Neural crest cell (in vitro differentiated cells): Measurements from ENCODE around the gene PRKAR1B. TPM values are rescaled to one million over a fixed set of nuclear protein-coding genes. Genes with fewer than 3 reads are reported as not detected.
A peak's percentile ranks its signal among the peaks of the same experiment; 100 is the strongest.

Experiments used
- DNase-seq: peaks from one replicate; pipeline ENCODE4 v3.0.0; 2021; ENCODE audit warnings: low read depth, mixed read lengths, low spot score
- H3K27ac Mint-ChIP-seq: one replicate; pipeline ENCODE4 v1.8.0; 2021; ENCODE audit warnings: mild to moderate bottlenecking, mixed read lengths; ENCODE audit not compliant: unreplicated experiment
- H3K27me3 Mint-ChIP-seq: 2 replicates; pipeline ENCODE4 v1.8.0; 2021; ENCODE audit warnings: low read depth, mild to moderate bottlenecking, mixed read lengths
- H3K36me3 Mint-ChIP-seq: 2 replicates; pipeline ENCODE4 v1.8.0; 2021; ENCODE audit warnings: low read depth, mild to moderate bottlenecking, mixed read lengths
- H3K4me1 Mint-ChIP-seq: 2 replicates; pipeline ENCODE4 v1.8.0; 2021; ENCODE audit warnings: mixed read lengths
- H3K4me3 Mint-ChIP-seq: one replicate; pipeline ENCODE4 v1.8.0; 2021; ENCODE audit warnings: mild to moderate bottlenecking, mixed read lengths
- H3K9me3 Mint-ChIP-seq: 2 replicates; pipeline ENCODE4 v1.8.0; 2021; ENCODE audit warnings: mixed read lengths
- CTCF ChIP-seq: fragments of 200-600 bp; sonication (generic); conservative IDR thresholded peaks from 2 replicates; pipeline ENCODE4 v1.5.0; 2021; ENCODE audit warnings: antibody characterized with exemption, mild to moderate bottlenecking
- total RNA-seq: library from RNA; stranded (reverse); gene quantifications from 2 replicates; pipeline ENCODE4 v1.2.1, GENCODE V29; 2021

The PRKAR1B gene
- total RNA-seq, 1 donor from 2014 or later: 9.5 TPM

GRCh38 chr7:611281-611810 lies 115.7 kb downstream of the PRKAR1B start:
- no peak overlapping the region for H3K27ac Mint-ChIP-seq
- H3K4me1 Mint-ChIP-seq: peaks cover 32% of the 10 kb centered on the region
- H3K4me3 Mint-ChIP-seq: no peak overlapping the region
- H3K27me3 Mint-ChIP-seq: no peaks in the 10 kb centered on the region
- TF ChIP-seq CTCF: no peak
- DNase-seq: no peak
- H3K9me3 Mint-ChIP-seq: peaks cover 5% of the 10 kb centered on the region
- H3K36me3 Mint-ChIP-seq: peaks cover 3% of the 10 kb centered on the region

- TF ChIP-seq CTCF: no peak
- Mint-ChIP-seq H3K36me3 (peaks cover 3% of the 10 kb centered on the region), H3K27me3 (no peaks in the 10 kb centered on the region), H3K27ac (peak overlapping the region; percentile 14), H3K4me3 (no peak overlapping the region), H3K4me1 (peaks cover 36% of the 10 kb centered on the region), H3K9me3 (peaks cover 5% of the 10 kb centered on the region)
- DNase-seq: no peak
Measured at GRCh38 chr7:610531-611280, 116.4 kb downstream of the PRKAR1B start.

- no peak for TF ChIP-seq CTCF
- Mint-ChIP-seq H3K9me3 (peaks cover 5% of the 10 kb centered on the region), H3K27me3 (no peaks in the 10 kb centered on the region), H3K27ac (peak overlapping the region; percentile 92), H3K4me3 (no peak overlapping the region), H3K4me1 (peaks cover 36% of the 10 kb centered on the region), H3K36me3 (peaks cover 3% of the 10 kb centered on the region)
- DNase-seq: no peak
Measured at GRCh38 chr7:610141-610530, 116.9 kb downstream of the PRKAR1B start.

- H3K27ac Mint-ChIP-seq: no peak overlapping the region
- peaks cover 3% of the 10 kb centered on the region for H3K36me3 Mint-ChIP-seq
- H3K4me1 Mint-ChIP-seq: peaks cover 40% of the 10 kb centered on the region
- H3K4me3 Mint-ChIP-seq: no peak overlapping the region
- peaks cover 5% of the 10 kb centered on the region for H3K9me3 Mint-ChIP-seq
- no peak for DNase-seq
- TF ChIP-seq CTCF: no peak
- H3K27me3 Mint-ChIP-seq: no peaks in the 10 kb centered on the region
Measured at GRCh38 chr7:609365-609764, 117.7 kb downstream of the PRKAR1B start.

GRCh38 chr7:608954-609353 lies 118.1 kb downstream of the PRKAR1B start:
- H3K36me3 Mint-ChIP-seq: peaks cover 3% of the 10 kb centered on the region
- DNase-seq: no peak
- H3K4me1 Mint-ChIP-seq: peaks cover 40% of the 10 kb centered on the region
- no peak overlapping the region for H3K4me3 Mint-ChIP-seq
- H3K27ac Mint-ChIP-seq: no peak overlapping the region
- no peak for TF ChIP-seq CTCF
- H3K27me3 Mint-ChIP-seq: no peaks in the 10 kb centered on the region
- H3K9me3 Mint-ChIP-seq: peaks cover 5% of the 10 kb centered on the region
